HepG2 (cell line): Measurements from ENCODE around the gene C5AR1. TPM values are rescaled to one million over a fixed set of nuclear protein-coding genes. Genes with fewer than 3 reads are reported as not detected.

ENCODE experiments used
- ATAC-seq: fragments of 200-7000 bp; cut with Tn5 transposase; 3 replicates; pipeline ENCODE4 v1.9.1; 2020; ENCODE audit warnings: mild to moderate bottlenecking, moderate library complexity
- BruUV-seq: library from RNA; stranded (reverse); fragments of 400-500 nt; replicated peaks from 2 replicates; lab custom pipeline; 2021; lab: Mats Ljungman, UMichigan
- CTCF ChIA-PET: fragments of 300-600 bp; formaldehyde crosslinking; extraction: SDS; loops from one replicate; lab custom pipeline; 2021; ENCODE audit warnings: low total read pairs, inconsistent platforms, low intra/inter-chr PET ratio; lab: Yijun Ruan, JAX
- POLR2A ChIA-PET: fragments of 350-600 bp; sonication (Branson Sonifier 250); formaldehyde crosslinking; loops from one replicate; lab custom pipeline; 2020; ENCODE audit warnings: antibody characterized with exemption, inconsistent platforms; lab: Yijun Ruan, JAX
- DNase-seq: peaks from one replicate; pipeline ENCODE4 v3.0.0-alpha.2; 2015; ENCODE audit warnings: low spot score
- FAIRE-seq: peaks from 3 replicates; lab custom pipeline; 2011; peaks lifted over from hg19 to GRCh38; lab: Jason Lieb, UNC
- H2AFZ ChIP-seq: one replicate; pipeline ENCODE4 v1.6.1; 2011; ENCODE audit warnings: low read length, inconsistent platforms
- H3K27ac ChIP-seq: fragments of 300-600 bp; 3 replicates; pipeline ENCODE4 v1.8.0; 2011; ENCODE audit warnings: mixed run types, mild to moderate bottlenecking, mixed read lengths, low read length, inconsistent platforms; ENCODE audit not compliant: insufficient read depth; ENCODE audit errors: extremely low read length
- H3K27me3 ChIP-seq, 2 experiments: fragments of 200-600 bp in 1 of 2; 2 replicates in 1 of 2; 3 replicates in 1 of 2; pipeline versions ENCODE4 v1.6.0 to v1.8.0; 2011; ENCODE audit warnings: low read length in 2 of 2, mild to moderate bottlenecking in 2 of 2, moderate library complexity in 2 of 2, inconsistent platforms in 1 of 2; ENCODE audit not compliant: insufficient read depth in 2 of 2, control insufficient read depth in 1 of 2
- H3K36me3 ChIP-seq, 2 experiments: fragments of 200-600 bp in 1 of 2; replicated peaks in 1 of 2; 2 replicates in 1 of 2; 3 replicates in 1 of 2; pipeline versions ENCODE4 v1.5.1 to v1.8.0; 2011; ENCODE audit warnings: low read length in 2 of 2, inconsistent platforms in 1 of 2; ENCODE audit not compliant: insufficient read depth in 2 of 2, control insufficient read depth in 1 of 2
- H3K4me1 ChIP-seq: 2 replicates; pipeline ENCODE4 v1.5.1; 2012; ENCODE audit warnings: low read length, inconsistent platforms; ENCODE audit not compliant: insufficient read depth
- H3K4me2 ChIP-seq: 2 replicates; pipeline ENCODE4 v1.6.0; 2011; ENCODE audit warnings: low read depth, low read length, inconsistent platforms
- H3K4me3 ChIP-seq, 3 experiments: fragments of 200-600 bp in 1 of 3; sonication (generic), shearing (Covaris generic) in 1 of 3; replicated peaks in 1 of 3; 2 replicates each; pipeline ENCODE4 v1.5.1; 2011 to 2016; ENCODE audit warnings: low read length in 3 of 3, inconsistent platforms in 2 of 3, low read depth in 2 of 3, mild to moderate bottlenecking in 2 of 3, control low read depth in 1 of 3, mixed read lengths in 1 of 3; ENCODE audit not compliant: insufficient read depth in 1 of 3
- H3K79me2 ChIP-seq: one replicate; pipeline ENCODE4 v1.6.1; 2011; ENCODE audit warnings: low read length, inconsistent platforms; ENCODE audit not compliant: insufficient read depth
- H3K9ac ChIP-seq: 2 replicates; pipeline ENCODE4 v1.6.0; 2011; ENCODE audit warnings: mild to moderate bottlenecking, low read depth, low read length, inconsistent platforms; ENCODE audit not compliant: insufficient read depth
- H3K9me3 ChIP-seq: 2 replicates; pipeline ENCODE4 v1.5.1; 2012; ENCODE audit warnings: mild to moderate bottlenecking, low read length
- H4K20me1 ChIP-seq: 2 replicates; pipeline ENCODE4 v1.6.0; 2011; ENCODE audit warnings: inconsistent platforms, mild to moderate bottlenecking, low read length, moderate library complexity; ENCODE audit not compliant: insufficient read depth
- AGO2 ChIP-seq: fragments of 200-400 bp; formaldehyde crosslinking; optimal IDR thresholded peaks from 2 replicates; pipeline ENCODE3; 2017; ENCODE audit warnings: mild to moderate bottlenecking, low read depth, low read length, moderate library complexity
- REXO4 ChIP-seq: sonication (generic); formaldehyde crosslinking; IDR thresholded peaks from 2 replicates; pipeline ENCODE4 v1.8.0; 2022; ENCODE audit warnings: missing genetic modification reagents, mild to moderate bottlenecking, borderline replicate concordance
- ZBTB38 ChIP-seq: sonication (generic); formaldehyde crosslinking; IDR thresholded peaks from 2 replicates; pipeline ENCODE4 v1.5.1; 2020; ENCODE audit warnings: mild to moderate bottlenecking, missing genetic modification reagents
- ZNF569 ChIP-seq: sonication (generic); formaldehyde crosslinking; IDR thresholded peaks from 2 replicates; pipeline ENCODE4 v1.5.0; 2020; ENCODE audit warnings: mild to moderate bottlenecking, missing genetic modification reagents, moderate library complexity, borderline replicate concordance
- ZNF687 ChIP-seq: sonication (generic); formaldehyde crosslinking; IDR thresholded peaks from 2 replicates; pipeline ENCODE4 v1.5.1; 2020; ENCODE audit warnings: mild to moderate bottlenecking, missing genetic modification reagents, moderate library complexity
- ZSCAN9 ChIP-seq: IDR thresholded peaks from 2 replicates; pipeline ENCODE4 v1.6.1; 2016; ENCODE audit warnings: borderline replicate concordance
- WGBS: methylation state at CpG from one replicate; pipeline ENCODE4 v1.1.6; 2017; ENCODE audit warnings: low lambda C conversion rate; 5-methylcytosine and 5-hydroxymethylcytosine counted together
- in situ Hi-C: cut with HindIII; loops from 2 replicates; pipeline ENCODE4 v1.10.0; 2017; ENCODE audit warnings: low pct_unique_long_range_greater_than_20kb; ENCODE audit not compliant: extremely low pct_ligation_motif_present
- intact Hi-C: fragments of 100-400 bp; cut with micrococcal nuclease; formaldehyde crosslinking; loops from one replicate; pipeline ENCODE4 v1.10.0; 2022; ENCODE audit not compliant: unreplicated experiment
- polyA plus RNA-seq, 8 experiments: library from polyadenylated mRNA; depleted of rRNA in 3 of 8; stranded (reverse) in 7 of 8; unstranded in 1 of 8; fragments of >200 nt; fragmentation: Illumina TruSeq in 4 of 8; extraction: Trizol in 4 of 8; gene quantifications; 2 replicates each; pipeline versions ENCODE4 v1.2.1 to v1.2.3, GENCODE V29; 2011 to 2016; ENCODE audit warnings: low read depth in 4 of 8, missing spikeins in 1 of 8, mixed read lengths in 1 of 8; ENCODE audit not compliant: insufficient read depth in 1 of 8
- total RNA-seq, 5 experiments: library from RNA; depleted of rRNA; stranded (reverse); fragments of >200 nt; fragmentation: Illumina TruSeq; extraction: Trizol; gene quantifications; 2 replicates each; pipeline ENCODE4 v1.2.3, GENCODE V29; 2016; ENCODE audit warnings: low read depth in 1 of 5
- TF ChIP-seq, protein P1 (sequence below): sonication (generic); formaldehyde crosslinking; IDR thresholded peaks from 2 replicates; pipeline ENCODE4 v1.4.0; 2020; ENCODE audit warnings: missing genetic modification reagents
- TF ChIP-seq, protein P2 (sequence below): IDR thresholded peaks from 2 replicates; pipeline ENCODE4 v1.6.1; 2016

Gene C5AR1
- total and polyA plus RNA-seq, 2 of the 13 experiments (the other 11 are each of a cell fraction or from before 2014, with no cell fraction given) = 0.07 to 1.6 TPM

- H2AFZ ChIP-seq = no peak overlapping the region
- H3K9me3 ChIP-seq = no peaks in the 10 kb centered on the region
- ATAC-seq (no peak), DNase-seq (no peak), FAIRE-seq (no peak)
- WGBS = 64% methylated on average over 59 of the region's 82 CpGs
- H3K4me2 ChIP-seq = peak overlapping the region; percentile 55
- CTCF ChIA-PET = no interaction called here
- POLR2A ChIA-PET = interaction anchor here (1.0 to 2.3 kb wide), 9 partner anchors 10 to 77 kb away, joined by 3 to 57 read pairs (median 3); partner anchors contain the start of genes CCDC9 and DHX34
- peak overlapping the region; percentile 37 to 71 (median 45); a peak in 4 of 6 replicates for H3K4me3 ChIP-seq
- no peaks in the 10 kb centered on the region for H3K79me2 ChIP-seq
- H3K36me3 ChIP-seq = peaks cover 2 to 5% of the 10 kb centered on the region in 2 experiments; a peak in 3 of 5 replicates
- H3K9ac ChIP-seq = 0 out of 2 replicates have a peak overlapping the region, but pooled peaks have one; percentile 29
- no peak overlapping the region for H3K27ac ChIP-seq
- H3K27me3 ChIP-seq = no peaks in the 10 kb centered on the region
- intact Hi-C loops (loop anchor here (1.0 kb wide), 1 partner anchor 18 kb away; no protein-coding TSS in a partner anchor), in situ Hi-C loops (no loop called here)
- peaks cover 3% of the 10 kb centered on the region; the same call in 1 of the 2 replicates for H4K20me1 ChIP-seq
- peaks cover 24% of the 10 kb centered on the region for H3K4me1 ChIP-seq
- no TSS peak for BruUV-seq
- TF ChIP-seq ZNF569 (no peak), ZNF687 (CRISPR knock-in tag) (peak; percentile 31; the same call in 1 of the 2 replicates), ZBTB38 (CRISPR knock-in tag) (0 out of 2 replicates have a peak, but pooled peaks have one; percentile 4), ZSCAN9 (no peak), AGO2 (peak; percentile 69), REXO4 (CRISPR knock-in tag) (no peak)
- TF ChIP-seq, protein P1, sequence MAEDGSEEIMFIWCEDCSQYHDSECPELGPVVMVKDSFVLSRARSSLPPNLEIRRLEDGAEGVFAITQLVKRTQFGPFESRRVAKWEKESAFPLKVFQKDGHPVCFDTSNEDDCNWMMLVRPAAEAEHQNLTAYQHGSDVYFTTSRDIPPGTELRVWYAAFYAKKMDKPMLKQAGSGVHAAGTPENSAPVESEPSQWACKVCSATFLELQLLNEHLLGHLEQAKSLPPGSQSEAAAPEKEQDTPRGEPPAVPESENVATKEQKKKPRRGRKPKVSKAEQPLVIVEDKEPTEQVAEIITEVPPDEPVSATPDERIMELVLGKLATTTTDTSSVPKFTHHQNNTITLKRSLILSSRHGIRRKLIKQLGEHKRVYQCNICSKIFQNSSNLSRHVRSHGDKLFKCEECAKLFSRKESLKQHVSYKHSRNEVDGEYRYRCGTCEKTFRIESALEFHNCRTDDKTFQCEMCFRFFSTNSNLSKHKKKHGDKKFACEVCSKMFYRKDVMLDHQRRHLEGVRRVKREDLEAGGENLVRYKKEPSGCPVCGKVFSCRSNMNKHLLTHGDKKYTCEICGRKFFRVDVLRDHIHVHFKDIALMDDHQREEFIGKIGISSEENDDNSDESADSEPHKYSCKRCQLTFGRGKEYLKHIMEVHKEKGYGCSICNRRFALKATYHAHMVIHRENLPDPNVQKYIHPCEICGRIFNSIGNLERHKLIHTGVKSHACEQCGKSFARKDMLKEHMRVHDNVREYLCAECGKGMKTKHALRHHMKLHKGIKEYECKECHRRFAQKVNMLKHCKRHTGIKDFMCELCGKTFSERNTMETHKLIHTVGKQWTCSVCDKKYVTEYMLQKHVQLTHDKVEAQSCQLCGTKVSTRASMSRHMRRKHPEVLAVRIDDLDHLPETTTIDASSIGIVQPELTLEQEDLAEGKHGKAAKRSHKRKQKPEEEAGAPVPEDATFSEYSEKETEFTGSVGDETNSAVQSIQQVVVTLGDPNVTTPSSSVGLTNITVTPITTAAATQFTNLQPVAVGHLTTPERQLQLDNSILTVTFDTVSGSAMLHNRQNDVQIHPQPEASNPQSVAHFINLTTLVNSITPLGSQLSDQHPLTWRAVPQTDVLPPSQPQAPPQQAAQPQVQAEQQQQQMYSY (CRISPR knock-in tag) = no peak
- TF ChIP-seq, protein P2, sequence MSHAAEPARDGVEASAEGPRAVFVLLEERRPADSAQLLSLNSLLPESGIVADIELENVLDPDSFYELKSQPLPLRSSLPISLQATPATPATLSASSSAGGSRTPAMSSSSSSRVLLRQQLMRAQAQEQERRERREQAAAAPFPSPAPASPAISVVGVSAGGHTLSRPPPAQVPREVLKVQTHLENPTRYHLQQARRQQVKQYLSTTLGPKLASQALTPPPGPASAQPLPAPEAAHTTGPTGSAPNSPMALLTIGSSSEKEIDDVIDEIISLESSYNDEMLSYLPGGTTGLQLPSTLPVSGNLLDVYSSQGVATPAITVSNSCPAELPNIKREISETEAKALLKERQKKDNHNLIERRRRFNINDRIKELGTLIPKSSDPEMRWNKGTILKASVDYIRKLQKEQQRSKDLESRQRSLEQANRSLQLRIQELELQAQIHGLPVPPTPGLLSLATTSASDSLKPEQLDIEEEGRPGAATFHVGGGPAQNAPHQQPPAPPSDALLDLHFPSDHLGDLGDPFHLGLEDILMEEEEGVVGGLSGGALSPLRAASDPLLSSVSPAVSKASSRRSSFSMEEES (CRISPR knock-in tag) = no peak
Observed at GRCh38 chr19:47274891-47275761, 34.5 kb upstream of the C5AR1 start.
